Heart left ventricle (tissue), 16 donors: ENCODE results near the gene TMEM128. TPM values are rescaled to one million over a fixed set of nuclear protein-coding genes. Genes with fewer than 3 reads are reported as not detected.
"Not testable (repeated sequence)": the region's sequence is repeated elsewhere in the genome, so short reads cannot be mapped to it uniquely, and the experiment has no call there.

Source experiments
- ATAC-seq, 4 donors: fragments of 200-7000 bp; cut with Tn5 transposase; one replicate each; pipeline ENCODE4 v1.9.1; 2020 to 2022; ENCODE audit warnings: moderate library complexity in 4 of 4, mild to moderate bottlenecking in 3 of 4, moderate number of reproducible peaks in 1 of 4
- DNase-seq, 5 donors: peaks; one replicate each; pipeline ENCODE4 v3.0.0-alpha.2; 2020
- H3K27ac ChIP-seq, 12 donors: fragments of 200-600 bp; sonication (generic) in 4 of 12; one replicate each; pipeline versions ENCODE4 v1.5.0 to v1.8.0; 2016 to 2022; ENCODE audit warnings: mild to moderate bottlenecking in 2 of 12
- H3K27me3 ChIP-seq, 9 donors: fragments of 200-600 bp; sonication (generic) in 2 of 9; one replicate each; pipeline versions ENCODE4 v1.5.1 to v1.8.0; 2016 to 2022; ENCODE audit warnings: mild to moderate bottlenecking in 3 of 9
- H3K36me3 ChIP-seq, 9 donors: fragments of 200-600 bp; sonication (generic) in 2 of 9; one replicate each; pipeline versions ENCODE4 v1.5.0 to v1.8.0; 2018 to 2022; ENCODE audit warnings: mild to moderate bottlenecking in 2 of 9
- H3K4me1 ChIP-seq, 12 donors: fragments of 200-600 bp; sonication (generic) in 4 of 12; one replicate each; pipeline versions ENCODE4 v1.5.0 to v1.8.0; 2016 to 2022; ENCODE audit warnings: mild to moderate bottlenecking in 3 of 12
- H3K4me3 ChIP-seq, 12 donors: fragments of 200-600 bp; sonication (generic) in 4 of 12; one replicate each; pipeline versions ENCODE4 v1.5.0 to v1.8.0; 2017 to 2022; ENCODE audit warnings: mild to moderate bottlenecking in 9 of 12, moderate library complexity in 4 of 12
- H3K9me3 ChIP-seq, 12 donors: fragments of 200-600 bp; sonication (generic) in 4 of 12; one replicate each; pipeline versions ENCODE4 v1.5.0 to v1.8.0; 2016 to 2022; ENCODE audit warnings: mild to moderate bottlenecking in 1 of 12
- CTCF ChIP-seq, 12 donors: fragments of 200-600 bp; sonication (generic) in 4 of 12; IDR thresholded peaks; one replicate each; pipeline versions ENCODE4 v1.5.0 to v1.8.0; 2018 to 2022; ENCODE audit warnings: antibody characterized with exemption in 12 of 12, mild to moderate bottlenecking in 5 of 12
- POLR2A ChIP-seq, 2 donors: fragments of 450-650 bp; IDR thresholded peaks; one replicate each; pipeline ENCODE4 v1.6.1; 2017; ENCODE audit warnings: antibody characterized with exemption in 2 of 2, mild to moderate bottlenecking in 2 of 2, moderate library complexity in 2 of 2
- WGBS, 4 donors: extraction: QIAGEN DNeasy Blood & Tissue Kit in 2 of 4; methylation state at CpG; one replicate each; pipeline versions ENCODE4 v1.1.5 to v1.1.7; 2013 to 2018; 5-methylcytosine and 5-hydroxymethylcytosine counted together
- intact Hi-C, 10 donors: fragments of 100-400 bp; cut with DNase I; formaldehyde crosslinking; loops; one replicate each; pipeline versions ENCODE4 v1.11.1 to v1.14.2; 2022
- polyA plus RNA-seq, 2 donors: library from polyadenylated mRNA; stranded (reverse); fragments of 200-250 nt; gene quantifications; one replicate each; pipeline ENCODE4 v1.2.3, GENCODE V29; 2013
- total RNA-seq, 9 donors: library from RNA; depleted of rRNA in 2 of 9; stranded (reverse); fragments of >200 nt in 2 of 9; fragmentation: NEBNext Ultra II Directional in 3 of 9; extraction: Animal tissue kit (Norgen Biotek cat#: 25700) in 3 of 9; gene quantifications; one replicate each; pipeline versions ENCODE4 v1.1.0 to v1.2.4, GENCODE V29; 2016 to 2023
- donor health status: ischemic (EF 13 %, LVEDD 7.1; RV severe dilation, severe dysfunction).
- donor health status: healthy with polysubstance abuse.
- donor health status: DM: no; HTN: yes; CAD: no.
- donor health status: DM: no; HTN: no; CAD: no.
- donor health status: ischemic (EF 25% LVEDD 6.9; RV normal size, moderate dysfunction).
- donor health status: ischemic (EF 25% LVEDD 5.7; RV mildly dilated, moderate dysfunction).
- donor health status: healthy.
- donor health status: DM: yes; HTN: yes; CAD: no.
- donor health status: ischemic (EF 35%, LVEDD 5.7; RV mildly dilated, moderate dysfunction).
- donor health status: nonischemic (EF 11% LVEDD 7.7; RV severe dilation, severe dysfunction).
- donor health status: DM: yes; HTN: yes; CAD: no.
- donor health status: PGD.
- donor health status: ischemic (EF 29% LVEDD 5.4; RV normal size, mild dysfunction).
- donor health status: nonischemic (EF 23%, LVEDD 6.1; RV moderate dilation, normal function).

The TMEM128 gene
- total and polyA plus RNA-seq, 11 donors = 5.1 to 15.5 (median 12.2) TPM

- H3K4me1 ChIP-seq = peaks cover 0 to 11% (median 0%) of the 10 kb centered on the region in 12 donors
- H3K36me3 ChIP-seq = no peaks in the 10 kb centered on the region
- 10 to 15% (median 14%) methylated on average over 35 to 41 of the region's 41 CpGs for WGBS, 4 donors
- intact Hi-C loops = no loop called here
- no peaks in the 10 kb centered on the region for H3K9me3 ChIP-seq
- H3K27ac ChIP-seq = no peak overlapping the region
- H3K27me3 ChIP-seq = peaks cover 11 to 75% (median 36%) of the 10 kb centered on the region in 9 donors
- ATAC-seq (no peak), DNase-seq (no peak)
- TF ChIP-seq POLR2A (IDR thresholded peaks at IDR 0.05) (no peak), CTCF (IDR thresholded peaks at IDR 0.05) (no peak)
- no peak overlapping the region for H3K4me3 ChIP-seq
Measured at GRCh38 chr4:4225915-4226605, 22.0 kb downstream of the TMEM128 start.

- 75 to 87% (median 78%) methylated on average over 5 of the region's 5 CpGs for WGBS, 4 donors
- no peak for DNase-seq
- H3K27me3 ChIP-seq = peaks cover 0 to 33% (median 3%) of the 10 kb centered on the region in 9 donors
- H3K27ac ChIP-seq = no peak overlapping the region
- no peak overlapping the region for H3K4me3 ChIP-seq
- H3K4me1 ChIP-seq = no peaks in the 10 kb centered on the region
- TF ChIP-seq POLR2A (IDR thresholded peaks at IDR 0.05) = no peak
- no peak for TF ChIP-seq CTCF (IDR thresholded peaks at IDR 0.05)
- H3K9me3 ChIP-seq = no peaks in the 10 kb centered on the region
- H3K36me3 ChIP-seq = no peaks in the 10 kb centered on the region
- ATAC-seq = no peak
- intact Hi-C loops = no loop called here
Measured at GRCh38 chr4:4217113-4217512, 30.9 kb downstream of the TMEM128 start.

- H3K4me3 ChIP-seq = no peak overlapping the region
- H3K27me3 ChIP-seq = peaks cover 0 to 31% (median 3%) of the 10 kb centered on the region in 9 donors
- no peak overlapping the region for H3K27ac ChIP-seq
- ATAC-seq (no peak), DNase-seq (no peak)
- 66 to 78% (median 71%) methylated on average over 7 of the region's 7 CpGs for WGBS, 4 donors
- TF ChIP-seq POLR2A (IDR thresholded peaks at IDR 0.05) (no peak), CTCF (IDR thresholded peaks at IDR 0.05) (no peak)
- no peaks in the 10 kb centered on the region for H3K4me1 ChIP-seq
- intact Hi-C loops = no loop called here
- no peaks in the 10 kb centered on the region for H3K9me3 ChIP-seq
- H3K36me3 ChIP-seq = no peaks in the 10 kb centered on the region
Measured at GRCh38 chr4:4216648-4217047, 31.4 kb downstream of the TMEM128 start.

GRCh38 chr4:4213674-4214073 lies 34.3 kb downstream of the TMEM128 start:
- ATAC-seq, intact Hi-C loops, H3K4me3 ChIP-seq: not testable (repeated sequence)

GRCh38 chr4:4206204-4206603 lies 41.8 kb downstream of the TMEM128 start:
- DNase-seq (no peak), ATAC-seq (no peak)
- intact Hi-C loops = no loop called here
- peaks cover 0 to 42% (median 7%) of the 10 kb centered on the region in 9 donors for H3K27me3 ChIP-seq
- no peaks in the 10 kb centered on the region for H3K4me1 ChIP-seq
- no peak overlapping the region for H3K27ac ChIP-seq
- no peaks in the 10 kb centered on the region for H3K36me3 ChIP-seq
- TF ChIP-seq POLR2A (IDR thresholded peaks at IDR 0.05) (no peak), CTCF (IDR thresholded peaks at IDR 0.05) (no peak)
- H3K4me3 ChIP-seq = no peak overlapping the region
- H3K9me3 ChIP-seq = no peaks in the 10 kb centered on the region

More at GRCh38 chr4:4213674-4214073, 34.3 kb downstream of the TMEM128 start:
- peaks cover 0 to 31% (median 0%) of the 10 kb centered on the region in 9 donors for H3K27me3 ChIP-seq
- not testable (repeated sequence) for H3K36me3 ChIP-seq, DNase-seq, H3K4me1 ChIP-seq, H3K27ac ChIP-seq, H3K9me3 ChIP-seq
- 65 to 75% (median 68%) methylated on average over 4 of the region's 4 CpGs for WGBS, 4 donors
